Measurements from ENCODE around the gene NLGN4X.

Gene NLGN4X

GRCh38 chrX:6149060-6149872 is 79.4 kb downstream of the NLGN4X start:
- DNase-seq, result no peak

GRCh38 chrX:6134255-6134654 is 94.4 kb downstream of the NLGN4X start:
- no peak for DNase-seq

GRCh38 chrX:6132970-6133369 is 95.7 kb downstream of the NLGN4X start:
- no peak for DNase-seq

GRCh38 chrX:6131287-6131686 is 97.4 kb downstream of the NLGN4X start:
- no peak for DNase-seq

GRCh38 chrX:6129195-6129594 is 99.5 kb downstream of the NLGN4X start:
- no peak for DNase-seq

GRCh38 chrX:6120329-6120728 is 108.3 kb downstream of the NLGN4X start:
- DNase-seq, result no peak

- no peak for DNase-seq
These were observed 133.2 kb downstream of the NLGN4X start for GRCh38 chrX:6095469-6095868.

GRCh38 chrX:6074532-6074931 is 154.1 kb downstream of the NLGN4X start:
- DNase-seq, result no peak

- DNase-seq, result no peak
These were observed 156.9 kb downstream of the NLGN4X start for GRCh38 chrX:6071731-6072130.

GRCh38 chrX:6067600-6067999 is 161.1 kb downstream of the NLGN4X start:
- DNase-seq, result no peak

GRCh38 chrX:6053141-6053540 is 175.5 kb downstream of the NLGN4X start:
- no peak for DNase-seq

GRCh38 chrX:6052111-6052745 is 176.4 kb downstream of the NLGN4X start:
- DNase-seq, result no peak

- no peak for DNase-seq
These were observed 179.5 kb downstream of the NLGN4X start for GRCh38 chrX:6049132-6049531.

GRCh38 chrX:6041630-6042029 is 187.0 kb downstream of the NLGN4X start:
- DNase-seq, result no peak

- no peak for DNase-seq
These were observed 199.7 kb downstream of the NLGN4X start for GRCh38 chrX:6029014-6029413.

GRCh38 chrX:6026980-6027379 is 201.7 kb downstream of the NLGN4X start:
- no peak for DNase-seq

GRCh38 chrX:6026429-6026828 is 202.2 kb downstream of the NLGN4X start:
- no peak for DNase-seq

GRCh38 chrX:6024204-6024603 is 204.5 kb downstream of the NLGN4X start:
- no peak for DNase-seq

- DNase-seq, result no peak
These were observed 207.2 kb downstream of the NLGN4X start for GRCh38 chrX:6021316-6022091.

- no peak for DNase-seq
These were observed 209.6 kb downstream of the NLGN4X start for GRCh38 chrX:6019076-6019475.

GRCh38 chrX:6015423-6015822 is 213.2 kb downstream of the NLGN4X start:
- DNase-seq, result no peak

- DNase-seq, result no peak
These were observed 216.3 kb downstream of the NLGN4X start for GRCh38 chrX:6012357-6012756.

- DNase-seq, result no peak
These were observed 222.8 kb downstream of the NLGN4X start for GRCh38 chrX:6005856-6006255.

GRCh38 chrX:6004529-6004928 is 224.1 kb downstream of the NLGN4X start:
- no peak for DNase-seq

Data from activated naive CD4-positive, alpha-beta T cell treated with anti-CD3 and anti-CD28 coated beads, Interleukin-2, amount 50 U/mL, for 16 hours (primary cell).